ENCODE measurements around the gene GOLGA7B. TPM values are rescaled to one million over a fixed set of nuclear protein-coding genes. Genes with fewer than 3 reads are reported as not detected.

Gene GOLGA7B
- total and polyA plus RNA-seq, 9 of the 15 experiments (the other 6 are each of a cell fraction or from before 2014, with no cell fraction given): 0.03 to 0.07 (median 0.04) TPM; not detected in 3

- H3K9me1 ChIP-seq (ENCODE audit: control insufficient read depth, insufficient read depth, low read length): no peaks in the 10 kb centered on the region
- TF ChIP-seq CBX1 (IDR thresholded peaks at IDR 0.05; ENCODE audit: low read depth) (no peak), U2AF2 (optimal IDR thresholded peaks at IDR 0.05; ENCODE audit: low read depth, low read length) (no peak), SAP30 (IDR thresholded peaks at IDR 0.05; ENCODE audit: borderline replicate concordance, insufficient read depth, low read depth, low read length, poor library complexity, severe bottlenecking) (no peak), CREM (IDR thresholded peaks at IDR 0.05; ENCODE audit: low read depth) (no peak), STAG1 (CRISPR knock-in tag; IDR thresholded peaks at IDR 0.05; ENCODE audit: borderline replicate concordance) (no peak), HNRNPH1 (optimal IDR thresholded peaks at IDR 0.05; ENCODE audit: low read depth, low read length) (no peak), PTRF (tag; IDR thresholded peaks at IDR 0.05) (no peak), SMAD2 (IDR thresholded peaks at IDR 0.05; ENCODE audit: low read depth, low read length) (no peak)
- no peaks in the 10 kb centered on the region for H4K20me1 ChIP-seq (replicated peaks; ENCODE audit: control insufficient read depth, insufficient read depth, low read length)
- in situ Hi-C loops (cut with MboI): no loop called here
- ATAC-seq: no peak
- no peaks in the 10 kb centered on the region for H3K79me2 ChIP-seq (ENCODE audit: control insufficient read depth, insufficient read depth, low read length)
- intact Hi-C loops (cut with micrococcal nuclease): no loop called here
- H3K9ac ChIP-seq (ENCODE audit: insufficient read depth in 1 of 2, low read depth in 2 of 2, low read length in 2 of 2): no peak overlapping the region
- BruUV-seq (replicated peaks): no TSS peak
- no peak overlapping the region for H3K27ac ChIP-seq (ENCODE audit: extremely low read depth, low read depth, low read length)
- H3K9me3 ChIP-seq (replicated peaks; ENCODE audit: control insufficient read depth, insufficient read depth, low read depth, low read length): no peaks in the 10 kb centered on the region
- 3% methylated on average over 9 of the region's 10 CpGs for WGBS (ENCODE audit: insufficient coverage, low coverage, missing lambda C conversion rate)
- POLR2A ChIA-PET: interaction anchor here (0.5 kb wide), 1 partner anchor 64 kb away, joined by 3 read pairs; no protein-coding TSS in a partner anchor
- H3K27me3 ChIP-seq (ENCODE audit: control insufficient read depth in 2 of 2, insufficient read depth in 2 of 2, low read length in 2 of 2): peaks cover 0 to 36% of the 10 kb centered on the region in 2 experiments; a peak in 3 of 5 replicates
- no peak overlapping the region for H3K4me2 ChIP-seq (ENCODE audit: insufficient read depth, low read length)
- no peaks in the 10 kb centered on the region for H3K36me3 ChIP-seq (ENCODE audit: control insufficient read depth, insufficient read depth, low read length)
- H3K4me1 ChIP-seq (replicated peaks in 1 of 2; ENCODE audit: control insufficient read depth in 2 of 2, insufficient read depth in 2 of 2, low read length in 2 of 2): peaks cover 0 to 6% of the 10 kb centered on the region in 2 experiments; a peak in 2 of 5 replicates
- CTCF ChIA-PET (ENCODE audit: low intra/inter-chr PET ratio): no interaction called here
- DNase-seq (ENCODE audit: extremely low read depth in 1 of 4, low spot score in 3 of 4): no peak
- H3K4me3 ChIP-seq: no peak overlapping the region
- no peak overlapping the region for H2AFZ ChIP-seq (ENCODE audit: low read depth, low read length)
- no peak for FAIRE-seq
Measured at GRCh38 chr10:97827702-97828291, 21.8 kb upstream of the GOLGA7B start.

Data from K562 (cell line).